ENCODE measurements around the gene SF3B4. TPM values are rescaled to one million over a fixed set of nuclear protein-coding genes. Genes with fewer than 3 reads are reported as not detected.

SF3B4 gene
- total and polyA plus RNA-seq, 2 of the 13 experiments (the other 11 are each of a cell fraction or from before 2014, with no cell fraction given) = 13.8 to 14.8 TPM

GRCh38 chr1:149886396-149887195 is 41.0 kb downstream of the SF3B4 start (continued):
- TF ChIP-seq LRRFIP1 (CRISPR knock-in tag; conservative IDR thresholded peaks at IDR 0.05) (no peak), SRY (CRISPR knock-in tag; IDR thresholded peaks at IDR 0.05) (no peak), ZNF549 (CRISPR knock-in tag; IDR thresholded peaks at IDR 0.05) (no peak), ZBTB8A (CRISPR knock-in tag; IDR thresholded peaks at IDR 0.05; ENCODE audit: borderline replicate concordance, low read depth) (no peak), ARNT2 (CRISPR knock-in tag; IDR thresholded peaks at IDR 0.05; ENCODE audit: low read depth) (peak; percentile 33; the same call in 1 of the 2 replicates), TBP (CRISPR knock-in tag; IDR thresholded peaks at IDR 0.05) (no peak), GABPA (IDR thresholded peaks at IDR 0.05; ENCODE audit: low read depth, low read length) (no peak), GABPA (CRISPR knock-in tag; IDR thresholded peaks at IDR 0.05; ENCODE audit: low read depth) (peak; percentile 14; the same call in 1 of the 2 replicates), GZF1 (CRISPR knock-in tag; IDR thresholded peaks at IDR 0.05) (no peak), HDAC2 (CRISPR knock-in tag; IDR thresholded peaks at IDR 0.05) (peak; percentile 39; the same call in 1 of the 2 replicates), ZNF225 (CRISPR knock-in tag; IDR thresholded peaks at IDR 0.05) (no peak), ZNF784 (CRISPR knock-in tag; IDR thresholded peaks at IDR 0.05; ENCODE audit: borderline replicate concordance) (no peak; the same call in 1 of the 2 replicates), ZFAT (CRISPR knock-in tag; conservative IDR thresholded peaks at IDR 0.05) (no peak), ZNF569 (CRISPR knock-in tag; IDR thresholded peaks at IDR 0.05; ENCODE audit: borderline replicate concordance) (no peak), SP140L (CRISPR knock-in tag; IDR thresholded peaks at IDR 0.05; ENCODE audit: borderline replicate concordance) (no peak), ZNF589 (CRISPR knock-in tag; conservative IDR thresholded peaks at IDR 0.05) (no peak; the same call in 1 of the 2 replicates), RORA (CRISPR knock-in tag; IDR thresholded peaks at IDR 0.05) (no peak)
- TF ChIP-seq, protein P1, sequence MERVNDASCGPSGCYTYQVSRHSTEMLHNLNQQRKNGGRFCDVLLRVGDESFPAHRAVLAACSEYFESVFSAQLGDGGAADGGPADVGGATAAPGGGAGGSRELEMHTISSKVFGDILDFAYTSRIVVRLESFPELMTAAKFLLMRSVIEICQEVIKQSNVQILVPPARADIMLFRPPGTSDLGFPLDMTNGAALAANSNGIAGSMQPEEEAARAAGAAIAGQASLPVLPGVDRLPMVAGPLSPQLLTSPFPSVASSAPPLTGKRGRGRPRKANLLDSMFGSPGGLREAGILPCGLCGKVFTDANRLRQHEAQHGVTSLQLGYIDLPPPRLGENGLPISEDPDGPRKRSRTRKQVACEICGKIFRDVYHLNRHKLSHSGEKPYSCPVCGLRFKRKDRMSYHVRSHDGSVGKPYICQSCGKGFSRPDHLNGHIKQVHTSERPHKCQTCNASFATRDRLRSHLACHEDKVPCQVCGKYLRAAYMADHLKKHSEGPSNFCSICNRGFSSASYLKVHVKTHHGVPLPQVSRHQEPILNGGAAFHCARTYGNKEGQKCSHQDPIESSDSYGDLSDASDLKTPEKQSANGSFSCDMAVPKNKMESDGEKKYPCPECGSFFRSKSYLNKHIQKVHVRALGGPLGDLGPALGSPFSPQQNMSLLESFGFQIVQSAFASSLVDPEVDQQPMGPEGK (CRISPR knock-in tag; IDR thresholded peaks at IDR 0.05) = peak; percentile 70
- TF ChIP-seq, protein P2, sequence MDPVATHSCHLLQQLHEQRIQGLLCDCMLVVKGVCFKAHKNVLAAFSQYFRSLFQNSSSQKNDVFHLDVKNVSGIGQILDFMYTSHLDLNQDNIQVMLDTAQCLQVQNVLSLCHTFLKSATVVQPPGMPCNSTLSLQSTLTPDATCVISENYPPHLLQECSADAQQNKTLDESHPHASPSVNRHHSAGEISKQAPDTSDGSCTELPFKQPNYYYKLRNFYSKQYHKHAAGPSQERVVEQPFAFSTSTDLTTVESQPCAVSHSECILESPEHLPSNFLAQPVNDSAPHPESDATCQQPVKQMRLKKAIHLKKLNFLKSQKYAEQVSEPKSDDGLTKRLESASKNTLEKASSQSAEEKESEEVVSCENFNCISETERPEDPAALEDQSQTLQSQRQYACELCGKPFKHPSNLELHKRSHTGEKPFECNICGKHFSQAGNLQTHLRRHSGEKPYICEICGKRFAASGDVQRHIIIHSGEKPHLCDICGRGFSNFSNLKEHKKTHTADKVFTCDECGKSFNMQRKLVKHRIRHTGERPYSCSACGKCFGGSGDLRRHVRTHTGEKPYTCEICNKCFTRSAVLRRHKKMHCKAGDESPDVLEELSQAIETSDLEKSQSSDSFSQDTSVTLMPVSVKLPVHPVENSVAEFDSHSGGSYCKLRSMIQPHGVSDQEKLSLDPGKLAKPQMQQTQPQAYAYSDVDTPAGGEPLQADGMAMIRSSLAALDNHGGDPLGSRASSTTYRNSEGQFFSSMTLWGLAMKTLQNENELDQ (CRISPR knock-in tag; IDR thresholded peaks at IDR 0.05; ENCODE audit: borderline replicate concordance) = no peak

Data from HepG2 (cell line).